ENCODE measurements around the gene NFIB. TPM values are rescaled to one million over a fixed set of nuclear protein-coding genes. Genes with fewer than 3 reads are reported as not detected.

The NFIB gene
- total RNA-seq, 1 donor from 2014 or later = 153 TPM

- peak; percentile 87 for DNase-seq
Measured at GRCh38 chr9:14097215-14097614, 216.7 kb downstream of the NFIB start.

- peak; percentile 95 for DNase-seq
Measured at GRCh38 chr9:14096258-14096922, 217.6 kb downstream of the NFIB start.

GRCh38 chr9:14095277-14095676 is 218.7 kb downstream of the NFIB start:
- no peak for DNase-seq

DNA sequence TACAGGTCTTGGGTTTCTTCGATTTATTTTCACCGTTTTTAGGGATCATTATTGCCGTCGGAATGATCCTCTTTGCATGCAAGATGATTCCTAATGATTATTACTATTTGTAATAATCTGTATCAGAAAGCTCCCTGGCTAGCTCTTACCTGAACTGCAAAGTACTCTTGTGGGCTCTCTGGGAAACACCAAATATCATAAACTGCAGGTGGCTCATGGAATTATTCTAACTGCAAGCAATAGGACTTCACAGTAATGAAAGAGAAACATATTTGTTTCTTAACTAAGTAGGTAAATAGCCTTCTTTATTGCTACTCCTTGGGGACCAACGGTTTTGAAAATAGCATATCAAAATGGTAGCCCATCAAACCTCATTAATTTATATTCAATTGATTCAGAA is 219.4 kb downstream of the NFIB start:
- DNase-seq = no peak

DNA sequence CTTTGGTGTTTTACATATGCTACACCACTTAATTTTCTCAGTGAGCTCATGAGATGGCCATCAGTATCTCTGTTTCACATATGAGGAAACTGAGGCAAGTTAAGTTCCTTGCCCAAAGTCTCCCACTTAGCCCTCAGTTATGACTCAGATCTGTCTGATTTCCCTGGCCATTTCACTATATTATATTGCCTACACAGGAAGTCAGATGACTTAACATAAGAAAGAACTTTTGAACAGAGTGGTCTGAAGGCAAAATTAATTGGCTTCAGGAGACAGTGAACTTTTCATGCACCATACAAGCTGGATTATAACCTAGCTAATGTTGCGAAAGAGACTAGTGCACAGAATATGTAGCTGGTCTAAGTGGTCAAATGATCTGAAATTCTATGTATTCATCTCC is 221.6 kb downstream of the NFIB start:
- peak; percentile 27 for DNase-seq

DNA sequence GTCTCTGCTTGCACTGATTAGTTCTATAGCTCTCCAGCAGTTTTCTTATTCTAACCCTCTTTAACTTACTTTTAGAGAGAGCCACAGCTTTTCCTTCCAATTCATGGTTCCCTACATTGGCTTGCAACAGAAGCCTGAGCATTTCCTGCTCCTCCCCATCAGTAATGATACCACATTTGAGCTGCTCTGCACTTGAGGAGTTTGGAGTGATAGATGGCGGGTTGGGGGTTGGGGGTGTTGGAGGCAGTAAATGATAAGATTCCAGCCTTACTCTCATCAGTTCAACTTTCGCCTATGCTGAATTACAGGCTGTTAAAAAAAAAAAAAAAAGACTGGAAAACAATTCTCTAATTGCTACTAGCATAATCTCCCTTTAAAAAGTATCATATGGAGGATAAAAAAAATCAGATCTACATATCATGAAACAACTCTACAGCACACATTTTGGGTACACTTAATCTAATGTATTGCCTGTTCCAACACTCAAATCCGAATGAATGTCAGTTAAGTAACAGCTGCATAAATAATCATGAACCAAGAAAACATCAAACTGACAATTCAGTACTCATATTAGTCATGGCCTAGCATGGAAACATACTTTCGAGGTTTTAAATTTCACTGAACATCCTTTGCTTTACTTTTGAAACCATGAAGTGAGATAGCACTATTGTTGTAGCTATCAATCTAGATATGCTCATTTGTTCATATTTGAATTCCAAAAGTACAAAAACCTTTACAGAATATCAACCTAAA is 224.7 kb downstream of the NFIB start:
- DNase-seq = no peak

DNA sequence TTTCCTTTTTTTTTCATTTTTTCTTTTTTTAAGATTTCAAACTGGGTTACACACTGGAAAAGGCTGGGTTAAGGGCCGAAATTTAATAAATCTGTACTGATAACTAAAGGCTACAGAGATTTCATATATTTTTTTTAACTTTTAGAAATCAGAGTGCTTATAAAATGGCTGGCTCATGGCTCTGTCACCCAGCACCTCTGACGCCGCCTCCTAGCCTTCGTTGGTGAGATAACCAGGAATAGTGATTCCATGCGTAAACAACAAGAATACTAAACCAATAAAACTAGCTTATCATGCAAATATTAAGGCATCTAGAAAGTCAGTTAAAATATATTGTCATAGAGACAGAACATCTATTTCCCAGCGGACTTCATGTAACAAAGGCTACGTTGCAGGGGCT is 226.4 kb downstream of the NFIB start:
- no peak for DNase-seq

- no peak for DNase-seq
Measured at GRCh38 chr9:14086495-14086894, 227.4 kb downstream of the NFIB start.

- DNase-seq = no peak
Measured at GRCh38 chr9:14085810-14086209, 228.1 kb downstream of the NFIB start.

DNA sequence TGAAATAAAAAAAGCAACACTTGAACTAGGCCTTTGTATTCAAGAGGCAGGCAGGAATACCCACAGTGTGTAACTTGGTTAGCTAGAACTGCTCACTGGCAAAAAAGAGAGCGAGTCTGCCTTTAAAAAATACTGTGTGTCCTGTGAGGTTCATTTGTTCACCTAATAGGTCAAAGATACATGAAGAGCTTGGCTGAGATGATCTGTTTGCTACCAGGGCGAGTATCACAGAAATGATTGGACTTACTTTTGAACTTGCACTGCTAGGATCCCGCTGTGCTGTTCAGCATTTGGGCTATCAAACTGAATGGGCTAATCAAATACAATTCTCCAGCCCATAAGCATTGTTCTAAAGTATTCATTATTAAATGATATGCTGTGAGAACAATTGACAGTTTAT is 229.1 kb downstream of the NFIB start:
- no peak for DNase-seq

DNA sequence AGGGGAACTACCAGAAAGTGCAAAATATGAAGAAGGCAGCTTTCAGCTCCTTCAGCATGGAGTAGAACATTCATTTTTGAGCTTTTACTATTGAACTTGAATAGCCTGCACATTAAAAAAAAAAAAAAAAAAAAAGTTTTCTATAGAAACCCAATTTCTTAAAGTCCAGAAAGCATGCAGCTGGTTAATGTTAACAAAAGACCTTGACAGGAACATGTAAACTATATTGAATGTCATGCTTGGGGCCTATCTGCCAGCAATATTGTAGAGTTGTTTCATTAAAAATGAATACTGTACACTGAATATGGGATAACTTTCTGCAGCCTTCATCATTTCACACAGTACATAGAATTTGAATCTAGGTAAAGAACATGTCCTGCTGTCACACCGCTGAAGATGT is 230.6 kb downstream of the NFIB start:
- DNase-seq = no peak

DNA sequence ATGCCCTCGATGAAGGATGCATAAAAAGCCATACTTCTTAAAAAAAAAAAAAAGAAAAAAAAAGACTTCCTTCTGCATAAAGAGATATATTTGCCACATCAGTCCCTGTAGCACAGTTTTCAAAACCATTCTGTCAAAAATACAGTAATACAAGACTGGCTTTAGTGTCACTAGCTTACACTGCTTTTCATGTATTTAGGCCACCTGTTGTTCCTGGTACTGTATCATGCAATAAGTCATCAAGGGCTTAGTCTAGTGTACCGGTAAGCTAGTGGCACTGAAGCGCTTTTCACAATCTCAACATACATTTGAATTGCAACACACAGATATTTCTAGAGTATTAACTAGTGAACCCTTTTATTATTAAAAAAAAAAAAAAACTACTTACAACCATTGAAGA is 231.2 kb downstream of the NFIB start:
- DNase-seq = no peak

GRCh38 chr9:14081745-14082144 is 232.2 kb downstream of the NFIB start:
- no peak for DNase-seq

DNA sequence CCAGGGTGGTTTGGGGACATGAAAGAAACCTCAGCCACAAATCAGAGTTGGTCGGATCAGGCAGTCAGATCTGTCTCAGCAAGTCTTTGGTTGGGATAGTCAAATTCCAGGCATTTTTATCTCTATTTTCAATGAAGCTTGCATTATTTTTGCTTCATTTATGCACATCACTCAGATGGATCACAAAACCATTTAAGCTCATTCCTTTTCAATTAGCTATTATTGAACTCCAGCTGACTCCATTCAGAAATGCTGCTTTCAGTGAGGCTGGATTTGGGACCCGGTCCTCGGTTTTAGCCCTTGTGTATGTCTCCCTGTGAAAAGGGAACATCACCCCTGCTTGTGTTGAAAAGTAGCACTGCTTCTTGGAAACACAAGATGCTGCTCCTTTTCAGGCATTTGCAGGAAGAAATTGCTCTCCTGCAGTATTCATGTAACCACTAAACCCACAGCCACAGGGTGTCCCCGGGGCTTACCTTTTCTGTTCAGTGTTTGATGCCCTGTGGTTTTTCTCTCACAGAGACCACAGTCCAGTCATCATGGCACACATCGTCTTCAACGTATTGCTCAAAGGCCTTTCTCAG is 232.9 kb downstream of the NFIB start:
- DNase-seq = no peak

DNA sequence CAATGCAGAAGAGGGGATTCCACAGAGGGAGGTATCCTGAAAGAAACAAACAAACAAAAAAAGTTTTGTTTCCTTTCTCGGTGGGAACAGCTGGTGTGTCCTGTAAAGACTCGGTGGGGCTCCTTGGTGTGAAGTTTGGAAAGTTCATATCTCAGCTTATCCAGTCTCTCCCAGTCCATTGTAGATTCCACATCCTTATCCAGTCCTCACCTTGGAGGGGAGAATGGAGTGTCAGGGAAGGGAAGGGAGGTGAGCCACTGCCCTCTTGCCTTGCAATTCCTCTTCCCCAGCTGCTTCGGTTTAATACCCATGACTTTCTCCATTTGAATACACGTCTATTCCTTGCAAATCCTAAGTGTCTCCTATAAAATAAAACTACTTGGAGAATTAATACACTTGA is 234.5 kb downstream of the NFIB start:
- no peak for DNase-seq

GRCh38 chr9:14077672-14078071 is 236.3 kb downstream of the NFIB start:
- DNase-seq = no peak

- DNase-seq = no peak
Measured at GRCh38 chr9:14075218-14075617, 238.7 kb downstream of the NFIB start.

- no peak for DNase-seq
Measured at GRCh38 chr9:14072850-14073249, 241.1 kb downstream of the NFIB start.

DNA sequence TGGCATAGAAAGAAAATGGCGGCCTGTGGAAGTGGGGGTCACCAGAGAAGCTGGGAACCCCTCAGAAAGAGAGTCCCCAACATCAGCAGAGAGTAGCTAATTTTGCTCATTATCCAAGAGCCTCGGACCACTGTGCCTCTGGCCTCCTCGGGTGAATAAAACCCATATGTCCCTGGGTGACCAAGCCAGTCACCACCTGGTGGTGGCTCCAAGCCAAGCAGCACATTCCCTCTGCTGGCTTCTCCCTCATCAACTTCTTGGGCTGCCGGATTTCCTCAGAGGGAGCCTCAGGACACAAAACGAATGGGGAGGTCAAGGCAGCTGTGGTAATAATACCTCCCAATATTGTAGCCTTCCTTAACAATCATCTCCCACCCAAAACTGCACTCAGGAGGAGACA is 242.5 kb downstream of the NFIB start:
- no peak for DNase-seq

DNA sequence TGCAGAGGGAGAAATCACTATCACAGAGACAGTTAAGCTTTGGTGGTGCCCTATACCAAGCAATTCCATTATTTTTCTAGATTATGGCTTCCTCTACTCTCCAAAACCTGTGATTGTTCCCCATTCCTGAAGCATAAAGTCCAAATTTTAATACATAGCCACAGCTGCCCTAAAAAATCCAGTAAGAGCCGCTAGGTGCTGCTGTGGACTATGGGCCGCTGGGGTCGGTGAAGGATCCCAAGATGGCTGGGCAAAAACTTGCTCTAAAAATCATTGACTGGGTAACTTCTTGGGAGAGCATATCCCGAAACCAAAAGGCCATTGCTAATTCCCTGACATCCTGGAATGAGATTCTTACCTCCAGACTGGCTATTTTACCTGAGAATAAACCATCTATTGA is 245.3 kb downstream of the NFIB start:
- DNase-seq = no peak

DNA sequence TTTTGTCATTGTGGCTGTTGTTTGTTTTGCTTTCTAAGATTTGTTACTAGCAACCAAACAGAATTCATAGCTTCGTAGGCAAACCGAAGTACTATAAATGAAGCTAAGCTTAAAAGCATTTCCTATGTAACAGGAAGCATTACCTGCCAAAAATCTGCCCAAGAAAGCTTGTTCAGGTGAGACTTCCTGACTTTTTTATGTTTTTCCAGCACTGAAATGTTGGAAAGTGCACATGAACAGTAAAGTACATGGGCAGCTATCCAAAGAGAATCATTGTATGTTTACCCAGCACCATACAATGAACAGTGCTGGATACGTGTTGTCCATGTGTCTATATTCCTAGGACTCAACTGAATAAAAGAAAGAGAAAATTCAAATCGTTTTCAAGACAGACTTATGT is 247.1 kb downstream of the NFIB start:
- DNase-seq = peak; percentile 78

- DNase-seq = no peak
Measured at GRCh38 chr9:14066032-14066431, 247.9 kb downstream of the NFIB start.

DNA sequence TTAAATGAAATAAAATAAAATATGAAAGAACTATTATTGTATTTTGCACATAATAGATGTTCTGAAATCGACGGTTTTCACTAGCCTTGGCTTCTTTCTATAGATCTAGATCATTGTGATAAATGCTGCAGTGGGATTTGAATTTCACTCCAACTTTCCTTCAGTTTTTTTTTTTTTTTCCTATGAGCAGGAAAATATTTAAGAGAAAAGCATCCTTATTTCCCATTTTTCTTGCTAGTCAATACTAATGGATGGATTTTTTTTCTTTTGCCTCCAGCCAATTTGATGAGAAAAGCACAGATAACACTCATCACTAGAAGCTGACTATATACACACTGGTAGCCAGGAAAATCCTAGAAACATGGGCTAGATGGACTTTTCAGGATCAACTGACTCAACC is 249.0 kb downstream of the NFIB start:
- DNase-seq = no peak

GRCh38 chr9:14063756-14064155 is 250.2 kb downstream of the NFIB start:
- no peak for DNase-seq

All from dermis blood vessel endothelial cell (primary cell).